ENCODE data around the gene GPR55.

DNA sequence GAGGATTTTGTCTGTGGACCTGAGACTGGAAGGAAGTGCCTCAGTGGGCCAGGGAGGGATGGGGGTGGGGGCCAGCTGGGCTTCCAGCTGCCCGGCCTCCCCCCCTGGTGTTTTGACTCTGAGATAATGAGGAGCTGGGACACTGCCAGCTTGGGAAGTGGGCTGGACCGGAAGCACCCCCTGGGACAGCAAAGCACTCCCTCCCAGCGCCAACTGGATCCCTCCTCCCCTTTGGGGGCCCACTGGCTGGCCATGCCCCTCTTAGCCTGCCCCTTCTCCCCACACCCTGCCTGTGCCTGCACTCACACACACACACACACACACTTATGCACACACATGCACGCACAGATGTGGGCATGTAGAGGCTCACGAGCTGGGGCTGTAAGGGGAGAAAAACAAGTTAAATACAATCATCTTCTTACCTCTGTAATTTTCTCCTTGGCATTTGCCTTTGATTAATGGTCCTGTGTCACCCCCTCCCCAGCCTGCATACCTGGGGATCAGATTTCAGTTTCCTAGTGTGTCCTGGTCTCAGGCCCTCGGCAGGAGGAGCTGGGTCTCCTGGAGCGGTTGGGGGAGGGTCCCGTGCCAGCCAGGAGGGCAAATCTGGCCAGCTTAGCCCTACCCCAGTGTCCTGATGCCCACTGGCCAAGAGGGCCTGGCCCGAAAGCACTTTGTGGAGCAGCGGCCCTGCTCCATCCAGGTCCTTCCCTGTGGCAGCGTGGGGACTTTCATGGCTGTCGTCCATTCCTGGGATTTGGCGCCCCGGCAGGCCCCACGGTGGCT, 56.7 kb downstream of the GPR55 start:
- TF ChIP-seq, protein P1, sequence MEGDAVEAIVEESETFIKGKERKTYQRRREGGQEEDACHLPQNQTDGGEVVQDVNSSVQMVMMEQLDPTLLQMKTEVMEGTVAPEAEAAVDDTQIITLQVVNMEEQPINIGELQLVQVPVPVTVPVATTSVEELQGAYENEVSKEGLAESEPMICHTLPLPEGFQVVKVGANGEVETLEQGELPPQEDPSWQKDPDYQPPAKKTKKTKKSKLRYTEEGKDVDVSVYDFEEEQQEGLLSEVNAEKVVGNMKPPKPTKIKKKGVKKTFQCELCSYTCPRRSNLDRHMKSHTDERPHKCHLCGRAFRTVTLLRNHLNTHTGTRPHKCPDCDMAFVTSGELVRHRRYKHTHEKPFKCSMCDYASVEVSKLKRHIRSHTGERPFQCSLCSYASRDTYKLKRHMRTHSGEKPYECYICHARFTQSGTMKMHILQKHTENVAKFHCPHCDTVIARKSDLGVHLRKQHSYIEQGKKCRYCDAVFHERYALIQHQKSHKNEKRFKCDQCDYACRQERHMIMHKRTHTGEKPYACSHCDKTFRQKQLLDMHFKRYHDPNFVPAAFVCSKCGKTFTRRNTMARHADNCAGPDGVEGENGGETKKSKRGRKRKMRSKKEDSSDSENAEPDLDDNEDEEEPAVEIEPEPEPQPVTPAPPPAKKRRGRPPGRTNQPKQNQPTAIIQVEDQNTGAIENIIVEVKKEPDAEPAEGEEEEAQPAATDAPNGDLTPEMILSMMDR (IDR thresholded peaks at IDR 0.05): no peak
- no peak for TF ChIP-seq POLR2A (IDR thresholded peaks at IDR 0.05)
